Left renal cortex interstitium (tissue), 4 donors: ENCODE results near the gene UFD1. TPM values are rescaled to one million over a fixed set of nuclear protein-coding genes. Genes with fewer than 3 reads are reported as not detected.

ENCODE experiments used
- DNase-seq, 4 donors: peaks; one replicate each; pipeline ENCODE4 v3.0.0-alpha.2; 2013; ENCODE audit warnings: low read depth in 4 of 4, low spot score in 2 of 4, missing footprints in 1 of 4
- polyA plus RNA-seq, 4 donors: library from polyadenylated mRNA; unstranded; fragments of 120-200 nt; gene quantifications; one replicate each; pipeline ENCODE4 v1.2.1, GENCODE V29; 2013; ENCODE audit not compliant: insufficient read length in 4 of 4

Gene UFD1
- polyA plus RNA-seq, 4 donors = 58.2 to 67.9 (median 67.3) TPM

- no peak for DNase-seq
These were observed 37.6 kb upstream of the UFD1 start for GRCh38 chr22:19516378-19517170.

GRCh38 chr22:19515654-19516377 is 36.8 kb upstream of the UFD1 start:
- no peak for DNase-seq

- DNase-seq = no peak
These were observed 36.0 kb upstream of the UFD1 start for GRCh38 chr22:19514831-19515565.

GRCh38 chr22:19513823-19514222 is 34.8 kb upstream of the UFD1 start:
- DNase-seq = no peak

GRCh38 chr22:19510919-19511341 is 31.9 kb upstream of the UFD1 start:
- no peak for DNase-seq

GRCh38 chr22:19509923-19510322 is 30.9 kb upstream of the UFD1 start:
- no peak for DNase-seq

GRCh38 chr22:19509191-19509590 is 30.2 kb upstream of the UFD1 start:
- DNase-seq = no peak

GRCh38 chr22:19508024-19508776 is 29.2 kb upstream of the UFD1 start:
- no peak for DNase-seq

- DNase-seq = no peak
These were observed 28.5 kb upstream of the UFD1 start for GRCh38 chr22:19507534-19507861.

GRCh38 chr22:19506212-19506611 is 27.2 kb upstream of the UFD1 start:
- DNase-seq = no peak

- DNase-seq = no peak
These were observed 26.7 kb upstream of the UFD1 start for GRCh38 chr22:19505735-19506126.

- no peak for DNase-seq
These were observed 26.1 kb upstream of the UFD1 start for GRCh38 chr22:19504900-19505734.

GRCh38 chr22:19503869-19504268 is 24.9 kb upstream of the UFD1 start:
- DNase-seq = no peak

GRCh38 chr22:19503367-19503766 is 24.4 kb upstream of the UFD1 start:
- no peak for DNase-seq

GRCh38 chr22:19501897-19502447 is 23.0 kb upstream of the UFD1 start:
- no peak for DNase-seq

- DNase-seq = no peak
These were observed 20.9 kb upstream of the UFD1 start for GRCh38 chr22:19499880-19500242.

GRCh38 chr22:19499236-19499879 is 20.4 kb upstream of the UFD1 start:
- no peak for DNase-seq

GRCh38 chr22:19498866-19499190 is 19.8 kb upstream of the UFD1 start:
- DNase-seq = no peak

GRCh38 chr22:19498154-19498865 is 19.3 kb upstream of the UFD1 start:
- no peak for DNase-seq
